ENCODE data around the gene CEP120. TPM values are rescaled to one million over a fixed set of nuclear protein-coding genes. Genes with fewer than 3 reads are reported as not detected.

The CEP120 gene
- total RNA-seq, result 11.9 and 15.8 TPM in 2 replicates

GRCh38 chr5:123423278-123424149 lies at the start of gene CEP120:
Gene CEP120 (minus strand): TSS chr5:123423403. CDS start chr5:123422998, 405 bp downstream.

Other genes starting within 250 kb of the CEP120 start
- gene CSNK1G3, start 88.8 kb upstream of the CEP120 start, total RNA-seq, result 26.2 and 32.4 TPM in 2 replicates

All from bronchus fibroblast of lung (primary cell).